ENCODE data around the gene ITIH1.

DNA sequence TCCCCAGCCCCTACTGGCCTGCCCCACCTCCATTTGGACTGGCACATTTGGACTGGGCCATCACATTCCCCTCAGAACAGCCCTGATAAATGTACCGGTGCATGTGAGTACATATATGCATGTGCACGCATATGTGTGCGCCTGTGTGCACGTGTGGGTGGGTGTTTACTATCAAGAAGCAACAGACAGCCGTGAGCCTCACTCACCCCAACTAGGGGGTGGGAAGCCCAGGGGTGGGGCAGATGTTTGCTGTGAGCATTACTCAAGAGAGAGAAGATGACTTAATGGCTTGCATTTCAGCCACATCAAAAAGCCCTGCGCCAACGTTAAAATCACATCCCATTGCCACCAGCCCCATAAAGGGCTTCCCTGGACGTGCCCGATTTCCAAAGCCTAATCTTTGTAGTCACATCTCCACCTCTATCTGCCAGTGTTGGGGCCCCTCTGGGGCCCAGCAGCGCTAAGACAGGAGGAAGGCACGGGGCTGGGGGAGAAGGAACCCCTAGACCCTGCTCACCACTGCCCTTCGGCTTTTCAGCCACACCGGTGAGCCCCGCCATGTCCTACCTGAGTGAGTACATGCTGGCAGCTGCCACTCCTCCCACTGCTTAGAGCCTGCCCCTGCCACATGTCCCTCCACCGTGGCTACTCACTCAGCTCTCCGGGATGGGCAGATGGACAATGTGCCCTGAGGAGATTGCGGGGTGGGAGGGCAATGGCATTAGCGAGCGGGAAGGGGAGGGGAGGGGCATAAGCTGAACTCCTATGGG lies 28.1 kb downstream of the ITIH1 start:
- TF ChIP-seq, protein P1, sequence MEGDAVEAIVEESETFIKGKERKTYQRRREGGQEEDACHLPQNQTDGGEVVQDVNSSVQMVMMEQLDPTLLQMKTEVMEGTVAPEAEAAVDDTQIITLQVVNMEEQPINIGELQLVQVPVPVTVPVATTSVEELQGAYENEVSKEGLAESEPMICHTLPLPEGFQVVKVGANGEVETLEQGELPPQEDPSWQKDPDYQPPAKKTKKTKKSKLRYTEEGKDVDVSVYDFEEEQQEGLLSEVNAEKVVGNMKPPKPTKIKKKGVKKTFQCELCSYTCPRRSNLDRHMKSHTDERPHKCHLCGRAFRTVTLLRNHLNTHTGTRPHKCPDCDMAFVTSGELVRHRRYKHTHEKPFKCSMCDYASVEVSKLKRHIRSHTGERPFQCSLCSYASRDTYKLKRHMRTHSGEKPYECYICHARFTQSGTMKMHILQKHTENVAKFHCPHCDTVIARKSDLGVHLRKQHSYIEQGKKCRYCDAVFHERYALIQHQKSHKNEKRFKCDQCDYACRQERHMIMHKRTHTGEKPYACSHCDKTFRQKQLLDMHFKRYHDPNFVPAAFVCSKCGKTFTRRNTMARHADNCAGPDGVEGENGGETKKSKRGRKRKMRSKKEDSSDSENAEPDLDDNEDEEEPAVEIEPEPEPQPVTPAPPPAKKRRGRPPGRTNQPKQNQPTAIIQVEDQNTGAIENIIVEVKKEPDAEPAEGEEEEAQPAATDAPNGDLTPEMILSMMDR (IDR thresholded peaks at IDR 0.05; ENCODE audit: low read depth, low read length, poor library complexity, severe bottlenecking) = no peak
- TF ChIP-seq EZH2phosphoT487 (IDR thresholded peaks at IDR 0.05; ENCODE audit: borderline replicate concordance, low read length) = no peak

All from DOHH2 (cell line).